GM12873 (cell line): Measurements from ENCODE around the gene MYO5C.

Source experiments
- CTCF ChIP-seq: IDR thresholded peaks from 2 replicates; pipeline ENCODE4 v1.5.1; 2012; ENCODE audit warnings: low read depth, mild to moderate bottlenecking, moderate library complexity, low read length, control low read depth; ENCODE audit not compliant: insufficient read depth; ENCODE audit errors: missing control alignments

Gene MYO5C

DNA sequence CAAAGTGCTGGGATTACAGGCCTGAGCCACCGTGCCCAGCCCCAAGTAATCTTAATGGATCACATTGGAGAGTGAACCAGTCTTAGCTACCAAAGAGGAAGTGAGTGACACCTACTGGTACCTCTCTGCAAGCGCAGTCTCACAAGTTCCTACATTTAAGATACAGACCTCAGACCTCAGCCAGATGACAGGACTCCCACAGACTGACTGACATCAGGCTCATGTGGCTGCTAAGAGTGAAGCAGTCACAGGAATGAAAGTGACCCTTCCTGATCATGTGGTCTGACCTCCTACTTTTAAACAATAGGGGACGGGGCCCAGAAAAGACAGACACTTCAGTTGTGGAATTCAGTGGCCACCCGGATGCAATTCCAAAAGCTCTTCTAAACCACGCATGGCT lies 68.1 kb downstream of the MYO5C start:
- TF ChIP-seq CTCF, result peak; percentile 90

DNA sequence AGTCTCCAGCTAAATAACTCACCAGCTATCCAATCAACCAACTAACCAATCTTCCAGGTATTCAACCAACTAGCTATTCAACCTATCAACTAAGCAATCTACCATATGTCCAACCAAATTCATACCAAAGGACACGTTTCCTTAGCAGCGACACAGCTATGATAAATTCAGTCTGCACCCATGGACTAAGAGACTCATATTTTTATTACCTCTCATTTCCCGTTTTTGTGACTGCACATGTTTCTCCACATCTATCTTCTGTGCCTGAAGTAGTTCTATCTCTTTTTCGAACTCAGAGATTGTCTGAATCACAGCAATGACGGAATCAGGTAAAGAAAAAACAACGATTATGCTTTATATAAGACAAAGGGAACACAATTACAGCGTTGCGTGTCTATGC lies 70.4 kb downstream of the MYO5C start:
- no peak for TF ChIP-seq CTCF

DNA sequence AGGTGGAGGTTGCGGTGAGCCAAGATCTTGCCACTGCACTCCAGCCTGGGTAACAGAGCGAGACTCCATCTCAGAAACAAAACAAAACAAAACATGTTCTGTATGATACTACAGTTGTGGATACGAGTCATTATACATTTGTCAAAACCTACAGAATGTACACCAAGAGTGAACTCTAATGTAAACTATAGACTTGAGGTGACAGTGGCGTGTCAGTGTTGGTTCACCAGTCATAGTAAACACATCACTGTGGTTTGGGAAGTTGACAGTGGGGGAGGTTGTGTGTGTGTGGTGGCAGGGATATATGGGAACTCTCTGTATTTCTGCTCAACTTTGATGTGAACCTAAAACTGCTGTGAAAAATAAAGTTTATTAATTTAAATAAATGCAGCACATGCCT lies 71.4 kb downstream of the MYO5C start:
- no peak for TF ChIP-seq CTCF

DNA sequence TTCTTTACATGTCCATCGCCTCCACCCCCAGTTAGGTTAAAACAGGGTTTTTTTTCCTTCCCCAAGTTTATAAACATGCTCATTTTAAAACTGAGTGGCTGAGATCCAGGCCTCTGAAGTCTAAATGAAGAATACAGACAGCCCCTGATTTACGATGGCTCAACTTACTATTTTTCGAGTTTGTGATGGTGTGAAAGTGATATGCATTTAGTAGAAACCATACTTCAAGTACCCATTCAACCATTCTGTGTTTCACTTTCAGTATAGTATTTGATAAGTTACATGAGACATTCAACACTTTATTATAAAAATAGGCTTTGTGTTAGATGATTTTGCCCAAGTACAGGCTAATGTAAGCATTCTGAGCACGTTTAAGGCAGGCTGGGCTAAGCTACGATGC lies 73.9 kb downstream of the MYO5C start:
- TF ChIP-seq CTCF, result no peak

DNA sequence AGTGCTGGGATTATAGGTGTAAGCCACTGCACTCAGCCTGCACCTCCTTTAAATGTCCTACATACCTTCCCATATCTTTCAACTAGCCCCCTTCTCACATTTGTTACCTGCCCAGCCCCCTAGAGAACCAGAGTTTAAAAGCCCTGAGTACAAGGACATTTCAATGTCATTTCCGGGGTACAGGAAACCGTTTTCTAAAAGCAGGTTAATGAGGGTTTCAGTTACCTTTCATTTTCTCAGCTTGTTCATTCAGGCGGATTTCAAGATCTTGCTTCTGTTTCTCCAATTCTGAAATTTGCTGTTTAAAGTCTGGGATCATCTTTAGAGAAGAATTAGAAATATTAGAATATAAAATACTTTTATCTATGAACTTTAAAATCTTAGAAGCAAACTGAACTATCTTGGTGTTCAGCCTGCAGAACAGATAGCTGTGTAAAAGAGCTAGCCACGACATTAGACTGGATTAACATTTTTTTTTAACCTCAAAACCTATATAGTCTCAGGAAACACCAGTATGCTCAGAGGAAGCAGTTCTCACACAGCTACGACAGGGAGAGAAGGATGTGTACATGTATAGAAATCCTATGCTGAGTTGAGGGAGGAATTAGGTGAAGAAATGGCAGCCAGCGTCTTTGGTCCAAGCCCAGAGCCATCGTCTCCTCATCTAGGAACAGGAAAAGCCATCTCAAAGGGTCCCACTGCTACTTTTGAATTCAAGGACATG lies 74.5 kb downstream of the MYO5C start:
- no peak for TF ChIP-seq CTCF

GRCh38 chr15:52220251-52220650 lies 75.4 kb downstream of the MYO5C start:
- no peak for TF ChIP-seq CTCF

DNA sequence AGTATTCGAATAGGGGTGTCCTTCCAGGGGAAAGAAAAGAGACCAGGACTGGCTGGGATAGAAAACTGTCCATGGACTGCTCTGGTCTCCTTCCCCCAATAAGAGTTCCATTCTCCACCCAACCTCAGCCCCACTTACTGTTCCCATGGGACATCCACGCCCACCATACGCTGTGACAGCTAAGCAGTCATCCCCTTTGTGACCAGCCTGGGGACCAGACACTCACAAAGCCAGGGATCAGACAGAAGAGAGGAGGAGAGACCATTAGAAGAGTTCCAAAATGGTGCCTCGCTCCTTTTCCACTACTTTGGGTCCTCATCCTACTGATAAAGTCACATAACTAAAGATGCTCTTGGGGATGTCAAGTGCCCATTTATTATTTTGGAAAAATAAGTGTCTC lies 76.8 kb downstream of the MYO5C start:
- TF ChIP-seq CTCF, result no peak
